Fibroblast of mammary gland (primary cell): ENCODE results near the gene PGGHG.
"Not testable (repeated sequence)": the region's sequence is repeated elsewhere in the genome, so short reads cannot be mapped to it uniquely, and the experiment has no call there.

Source experiments
- DNase-seq: peaks from one replicate; pipeline ENCODE4 v3.0.0-alpha.2; 2010; ENCODE audit warnings: low read depth
- H3K4me3 ChIP-seq: 2 replicates; pipeline ENCODE4 v1.5.1; 2011; ENCODE audit warnings: low read depth, mild to moderate bottlenecking, low read length, moderate library complexity; ENCODE audit not compliant: control insufficient read depth
- CTCF ChIP-seq: conservative IDR thresholded peaks from 2 replicates; pipeline ENCODE4 v1.5.1; 2011; ENCODE audit warnings: low read depth, low read length, inconsistent platforms; ENCODE audit not compliant: control insufficient read depth, insufficient read depth

Gene PGGHG

GRCh38 chr11:304915-305843, 16.3 kb downstream of the PGGHG start:
- TF ChIP-seq CTCF, result peak; percentile 81
- no peak overlapping the region for H3K4me3 ChIP-seq
- DNase-seq, result peak; percentile 81

DNA sequence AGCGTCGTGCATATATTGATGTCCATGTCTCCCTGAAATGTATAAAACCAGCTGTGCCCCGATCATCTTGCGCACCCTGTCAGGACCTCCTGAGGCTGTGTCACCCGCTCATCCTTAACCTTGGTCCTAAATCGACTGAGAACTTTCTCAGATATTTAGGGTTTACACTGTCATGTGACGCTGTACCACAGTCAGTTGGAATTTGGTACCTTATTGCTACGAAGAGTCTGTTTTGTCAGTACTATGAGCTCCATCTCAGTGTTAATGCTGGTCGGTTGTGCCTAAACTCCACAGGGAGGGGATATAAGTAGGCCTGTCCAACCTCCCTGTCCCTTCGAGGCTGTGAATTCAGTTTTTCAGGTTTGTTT, 16.9 kb downstream of the PGGHG start:
- no peak overlapping the region for H3K4me3 ChIP-seq
- no peak for DNase-seq
- TF ChIP-seq CTCF, result no peak

GRCh38 chr11:306645-307371, 17.9 kb downstream of the PGGHG start:
- TF ChIP-seq CTCF, result no peak
- no peak for DNase-seq
- H3K4me3 ChIP-seq, result no peak overlapping the region

DNA sequence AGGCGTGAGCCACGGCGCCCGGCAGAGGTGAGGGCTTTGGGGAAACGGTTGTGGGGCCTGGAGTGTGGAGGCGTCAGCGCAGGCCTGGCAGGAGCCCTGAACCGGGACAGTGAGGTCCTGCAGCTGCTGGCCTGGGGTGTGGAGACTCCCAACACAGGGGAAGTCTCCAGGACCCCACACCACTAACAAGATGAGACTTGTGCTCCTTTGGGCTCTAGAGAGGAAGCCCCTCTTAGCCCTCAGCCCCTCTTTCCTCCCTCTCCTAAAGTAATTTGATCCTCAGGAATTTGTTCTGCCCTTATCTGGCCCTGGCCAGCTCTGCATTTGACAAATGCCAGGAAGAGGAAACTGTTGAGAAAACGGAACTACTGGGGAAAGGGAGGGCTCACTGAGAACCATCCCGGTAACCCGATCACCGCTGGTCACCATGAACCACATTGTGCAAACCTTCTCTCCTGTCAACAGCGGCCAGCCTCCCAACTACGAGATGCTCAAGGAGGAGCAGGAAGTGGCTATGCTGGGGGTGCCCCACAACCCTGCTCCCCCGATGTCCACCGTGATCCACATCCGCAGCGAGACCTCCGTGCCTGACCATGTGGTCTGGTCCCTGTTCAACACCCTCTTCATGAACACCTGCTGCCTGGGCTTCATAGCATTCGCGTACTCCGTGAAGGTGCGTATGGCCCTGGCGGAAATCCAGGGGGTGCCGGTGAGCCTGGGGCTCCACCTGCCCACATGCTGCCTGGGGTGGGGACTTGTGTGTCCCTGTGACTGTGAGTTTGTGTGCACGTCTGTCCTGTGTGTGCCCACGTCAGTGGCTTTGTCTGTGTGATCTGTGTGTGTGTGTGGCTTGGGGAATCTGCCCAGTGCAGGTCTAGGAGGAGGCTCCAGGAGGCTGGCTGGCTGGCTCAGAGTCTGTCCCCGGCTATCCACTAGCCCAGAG, 19.1 kb downstream of the PGGHG start, which contains the start of gene IFITM2:
Gene IFITM2 (plus strand): TSS at position 51 of the 943 bp plus-strand sequence. CDS start 377 bp downstream, at position 428.
- H3K4me3 ChIP-seq, result peak within 1 kb of the TSS; percentile 71
- peak; percentile 91 for DNase-seq

- peak overlapping the region; percentile 71 for H3K4me3 ChIP-seq
- not testable (repeated sequence) for DNase-seq
Observed at GRCh38 chr11:308740-309665, 20.1 kb downstream of the PGGHG start.

DNA sequence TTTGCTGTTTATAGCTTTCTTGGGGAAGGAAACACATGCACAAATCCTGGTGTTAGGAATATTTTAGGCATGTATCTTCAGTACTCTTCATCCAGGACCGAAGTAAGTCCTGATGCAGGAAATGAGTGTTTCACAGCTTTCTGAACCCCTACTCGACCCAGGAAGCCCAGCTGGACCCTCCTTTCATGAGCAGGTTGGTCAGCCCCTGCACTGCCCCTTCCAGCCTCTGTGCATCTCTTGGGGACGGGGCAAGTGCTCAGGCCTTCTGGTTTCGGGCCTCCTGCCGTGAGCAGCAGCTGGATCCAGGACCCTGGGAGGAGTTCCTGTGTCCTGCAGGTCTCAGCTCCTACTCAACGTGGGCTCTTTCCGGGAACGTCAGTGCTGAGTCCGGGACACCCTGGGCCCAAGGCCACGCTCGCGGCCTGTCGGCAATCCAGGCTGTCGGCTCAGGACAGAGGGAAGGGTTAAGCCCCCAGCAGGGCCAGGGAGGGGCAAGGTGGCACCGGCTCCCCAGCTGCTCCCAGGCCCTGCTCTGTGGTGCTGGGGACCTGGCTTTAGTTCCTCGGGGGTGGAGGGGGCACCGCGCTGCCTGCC, 21.1 kb downstream of the PGGHG start:
- not testable (repeated sequence) for DNase-seq
- H3K4me3 ChIP-seq, result peak overlapping the region; percentile 71

DNA sequence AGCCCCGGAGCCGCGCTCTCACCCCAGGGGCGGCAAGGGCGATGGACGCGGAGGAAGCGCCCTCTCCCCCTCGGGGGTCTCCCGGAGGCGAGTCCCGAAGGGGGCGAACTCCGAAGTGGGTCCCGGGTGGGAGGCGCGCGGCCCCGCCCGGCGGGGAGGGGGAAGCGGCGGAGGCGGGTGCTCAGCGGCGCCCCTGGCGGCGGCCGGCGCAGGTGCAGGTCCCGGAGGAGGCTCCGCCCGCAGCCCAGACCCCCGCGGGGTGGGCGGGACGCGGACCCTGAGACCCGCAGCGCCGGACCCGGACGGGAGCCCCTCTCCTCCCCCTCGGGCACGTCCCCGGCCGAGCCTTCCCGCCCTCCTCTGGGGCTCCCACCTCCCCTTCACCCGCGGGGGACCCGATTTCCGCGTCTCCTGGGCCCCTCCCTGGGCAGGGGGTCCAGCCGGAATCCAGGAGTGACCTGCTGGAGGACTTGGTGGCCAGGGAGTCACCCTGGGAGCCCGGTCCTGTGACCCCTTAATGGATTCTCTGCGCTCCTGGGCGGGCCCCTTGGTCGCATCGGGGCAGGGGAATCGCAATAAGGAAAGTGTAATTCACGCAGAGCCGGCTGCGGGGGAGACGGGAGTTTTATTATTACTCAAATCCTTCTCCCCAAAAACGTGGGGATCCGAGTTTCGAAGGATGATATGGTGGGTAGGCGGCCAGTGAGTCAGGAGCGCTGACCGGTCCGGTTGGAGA, 22.3 kb downstream of the PGGHG start:
- DNase-seq, result not testable (repeated sequence)
- H3K4me3 ChIP-seq, result peak overlapping the region; percentile 23
